Liver (tissue), 9 donors: ENCODE results near the gene CACNA1C. TPM values are rescaled to one million over a fixed set of nuclear protein-coding genes. Genes with fewer than 3 reads are reported as not detected.

Experiments used
- DNase-seq: peaks from one replicate; pipeline ENCODE4 v3.0.0-alpha.2; 2017; ENCODE audit warnings: low spot score
- H3K27ac ChIP-seq, 2 donors: one replicate each; pipeline ENCODE4 v1.7.0; 2013; ENCODE audit warnings: inconsistent platforms in 2 of 2, low read length in 2 of 2, control low read depth in 1 of 2, low read depth in 1 of 2, mild to moderate bottlenecking in 1 of 2
- H3K27me3 ChIP-seq, 4 donors: one replicate each; pipeline versions ENCODE4 v1.6.1 to v1.7.0; 2013; ENCODE audit warnings: low read length in 3 of 4, inconsistent platforms in 1 of 4, mild to moderate bottlenecking in 1 of 4, moderate library complexity in 1 of 4; ENCODE audit not compliant: control insufficient read depth in 4 of 4, insufficient read depth in 4 of 4
- H3K36me3 ChIP-seq, 4 donors: one replicate each; pipeline versions ENCODE4 v1.6.1 to v1.7.0; 2013; ENCODE audit warnings: low read length in 3 of 4, mild to moderate bottlenecking in 3 of 4, low read depth in 1 of 4, moderate library complexity in 1 of 4; ENCODE audit not compliant: control insufficient read depth in 4 of 4, insufficient read depth in 3 of 4
- H3K4me1 ChIP-seq, 4 donors: one replicate each; pipeline versions ENCODE4 v1.6.1 to v1.7.0; 2013; ENCODE audit warnings: low read length in 3 of 4, mild to moderate bottlenecking in 3 of 4, moderate library complexity in 1 of 4; ENCODE audit not compliant: control insufficient read depth in 4 of 4, insufficient read depth in 4 of 4
- H3K4me3 ChIP-seq, 3 donors: one replicate each; pipeline versions ENCODE4 v1.6.1 to v1.7.0; 2013; ENCODE audit warnings: low read length in 3 of 3, control low read depth in 1 of 3, low read depth in 1 of 3, mild to moderate bottlenecking in 1 of 3
- H3K9ac ChIP-seq, 2 donors: one replicate each; pipeline ENCODE4 v1.7.0; 2013; ENCODE audit warnings: low read length in 2 of 2, mild to moderate bottlenecking in 2 of 2, moderate library complexity in 2 of 2, control low read depth in 1 of 2, low read depth in 1 of 2
- H3K9me3 ChIP-seq, 4 donors: one replicate each; pipeline versions ENCODE4 v1.6.1 to v1.7.0; 2013; ENCODE audit warnings: low read length in 3 of 4; ENCODE audit not compliant: control insufficient read depth in 4 of 4
- CTCF ChIP-seq: fragments of 150-350 bp; IDR thresholded peaks from 2 replicates; pipeline ENCODE4 v1.5.1; 2017; ENCODE audit warnings: improper control_type of control experiment, low read depth, low read length; ENCODE audit not compliant: missing input control
- FOXA1 ChIP-seq: IDR thresholded peaks from 2 replicates; pipeline ENCODE4 v1.6.1; 2016; ENCODE audit warnings: antibody characterized with exemption
- FOXA2 ChIP-seq: IDR thresholded peaks from 2 replicates; pipeline ENCODE4 v1.6.1; 2016; ENCODE audit warnings: antibody characterized with exemption
- GABPA ChIP-seq, 2 donors: IDR thresholded peaks in 1 of 2; conservative IDR thresholded peaks in 1 of 2; 2 replicates each; pipeline ENCODE4 v1.6.1; 2016; ENCODE audit warnings: antibody characterized with exemption in 2 of 2, mild to moderate bottlenecking in 1 of 2, moderate library complexity in 1 of 2
- HNF4G ChIP-seq: IDR thresholded peaks from 2 replicates; pipeline ENCODE4 v1.6.1; 2016; ENCODE audit warnings: antibody characterized with exemption
- JUND ChIP-seq, 2 donors: IDR thresholded peaks; 2 replicates each; pipeline ENCODE4 v1.6.1; 2016; ENCODE audit warnings: antibody characterized with exemption in 2 of 2
- NR2F2 ChIP-seq: IDR thresholded peaks from 2 replicates; pipeline ENCODE4 v1.6.1; 2016; ENCODE audit warnings: antibody characterized with exemption
- RAD21 ChIP-seq, 2 donors: IDR thresholded peaks; 2 replicates each; pipeline ENCODE4 v1.6.1; 2016; ENCODE audit warnings: antibody characterized with exemption in 2 of 2, mild to moderate bottlenecking in 2 of 2
- REST ChIP-seq: IDR thresholded peaks from 2 replicates; pipeline ENCODE4 v1.6.1; 2016; ENCODE audit warnings: antibody characterized with exemption, mild to moderate bottlenecking
- RXRA ChIP-seq, 2 donors: IDR thresholded peaks; 2 replicates each; pipeline ENCODE4 v1.6.1; 2017 to 2018; ENCODE audit warnings: antibody characterized with exemption in 2 of 2, mild to moderate bottlenecking in 1 of 2
- SP1 ChIP-seq: IDR thresholded peaks from 2 replicates; pipeline ENCODE4 v1.6.1; 2018; ENCODE audit warnings: antibody characterized with exemption, mild to moderate bottlenecking
- YY1 ChIP-seq: IDR thresholded peaks from 2 replicates; pipeline ENCODE4 v1.6.1; 2016; ENCODE audit warnings: antibody characterized with exemption, mild to moderate bottlenecking
- WGBS: extraction: QIAGEN DNeasy Blood & Tissue Kit; methylation state at CpG from one replicate; pipeline ENCODE4 v1.1.7; 2013; 5-methylcytosine and 5-hydroxymethylcytosine counted together
- polyA plus RNA-seq, 2 donors: library from polyadenylated mRNA; stranded (reverse) in 1 of 2; unstranded in 1 of 2; fragments of 200-250 nt in 1 of 2; fragments of >200 nt in 1 of 2; fragmentation: Nextera tagmentation in 1 of 2; extraction: Ambion mirVana in 1 of 2; gene quantifications; one replicate each; pipeline versions ENCODE4 v1.2.1 to v1.2.3, GENCODE V29; 2013 to 2015
- total RNA-seq, 2 donors: library from RNA; depleted of rRNA; stranded (reverse); fragments of >200 nt; gene quantifications; one replicate each; pipeline ENCODE4 v1.2.3, GENCODE V29; 2014
- TF ChIP-seq, protein P1 (sequence below): IDR thresholded peaks from 2 replicates; pipeline ENCODE4 v1.6.1; 2016; ENCODE audit warnings: antibody characterized with exemption
- TF ChIP-seq, protein P2 (sequence below): IDR thresholded peaks from 2 replicates; pipeline ENCODE4 v1.6.1; 2016; ENCODE audit warnings: antibody characterized with exemption
- donor health status: healthy.
- donor health status: healthy.
- donor health status: healthy.
- donor health status: healthy.
- donor health status: healthy.

CACNA1C gene
- total and polyA plus RNA-seq, 4 donors = 0.23 to 1.9 (median 0.41) TPM

DNA sequence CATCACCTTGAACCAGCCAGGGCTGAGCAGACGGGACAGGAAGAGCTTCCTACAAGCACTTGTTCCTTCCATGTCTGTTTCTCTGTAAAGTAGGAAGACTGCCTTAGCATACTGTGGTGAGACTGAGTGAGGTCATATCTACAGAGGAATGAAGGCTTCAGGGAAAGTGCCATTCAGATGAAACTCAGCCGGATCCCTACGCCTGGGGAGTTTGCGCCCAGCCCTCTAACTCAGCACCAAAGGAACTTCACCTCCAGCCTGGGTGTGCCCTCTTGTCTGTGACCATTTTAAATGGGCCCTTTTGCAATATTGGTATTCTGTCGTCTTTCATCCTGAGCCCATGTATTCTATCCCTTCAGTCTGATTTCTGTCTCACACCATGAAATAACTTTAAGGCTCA is 566.3 kb downstream of the CACNA1C start:
- DNase-seq = no peak
- Histone ChIP-seq H3K4me1 (no peaks in the 10 kb centered on the region), H3K9ac (no peak overlapping the region), H3K27me3 (peaks cover 0 to 1% (median 0%) of the 10 kb centered on the region in 4 donors), H3K27ac (no peak overlapping the region), H3K9me3 (no peaks in the 10 kb centered on the region), H3K36me3 (no peaks in the 10 kb centered on the region), H3K4me3 (no peak overlapping the region)
- TF ChIP-seq SP1 (no peak), JUND (IDR thresholded peaks at IDR 0.05) (no peak), REST (no peak), NR2F2 (no peak), GABPA (IDR thresholded peaks at IDR 0.05 in 1 of 2, conservative IDR thresholded peaks at IDR 0.05 in 1 of 2) (no peak), HNF4G (no peak), FOXA2 (no peak)
- TF ChIP-seq, protein P1, sequence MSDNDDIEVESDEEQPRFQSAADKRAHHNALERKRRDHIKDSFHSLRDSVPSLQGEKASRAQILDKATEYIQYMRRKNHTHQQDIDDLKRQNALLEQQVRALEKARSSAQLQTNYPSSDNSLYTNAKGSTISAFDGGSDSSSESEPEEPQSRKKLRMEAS = no peak
- WGBS = 89% methylated on average over 5 of the region's 5 CpGs

DNA sequence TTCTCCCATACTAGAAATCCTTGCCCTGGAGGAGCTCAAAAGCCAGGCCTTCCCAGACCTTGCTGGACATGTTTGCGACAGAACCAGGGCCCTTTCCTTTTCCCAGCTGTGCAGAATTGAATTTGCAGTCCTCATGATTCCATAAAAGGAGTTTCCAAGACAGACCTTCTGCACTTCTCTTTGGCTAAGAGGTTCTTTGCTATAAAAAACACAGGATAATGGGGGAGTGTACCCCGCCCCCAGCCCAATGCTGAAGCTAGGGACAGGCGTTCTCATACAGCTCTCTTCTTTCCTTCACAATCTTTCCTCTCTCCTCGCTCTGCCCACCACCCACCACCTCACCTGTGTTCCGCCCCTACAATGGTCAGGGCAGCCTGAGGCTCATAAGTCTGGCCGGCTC is 569.7 kb downstream of the CACNA1C start:
- Histone ChIP-seq H3K4me3 (no peak overlapping the region), H3K36me3 (no peaks in the 10 kb centered on the region), H3K4me1 (no peaks in the 10 kb centered on the region), H3K27ac (no peak overlapping the region), H3K9ac (no peak overlapping the region), H3K9me3 (no peaks in the 10 kb centered on the region), H3K27me3 (peaks cover 0 to 3% (median 0%) of the 10 kb centered on the region in 4 donors)
- no peak for DNase-seq
- 81% methylated on average over 6 of the region's 6 CpGs for WGBS
- no peak for TF ChIP-seq CTCF
- no peak for TF ChIP-seq YY1
- no peak for TF ChIP-seq FOXA1
- no peak for TF ChIP-seq RAD21 (IDR thresholded peaks at IDR 0.05)
- TF ChIP-seq, protein P2, sequence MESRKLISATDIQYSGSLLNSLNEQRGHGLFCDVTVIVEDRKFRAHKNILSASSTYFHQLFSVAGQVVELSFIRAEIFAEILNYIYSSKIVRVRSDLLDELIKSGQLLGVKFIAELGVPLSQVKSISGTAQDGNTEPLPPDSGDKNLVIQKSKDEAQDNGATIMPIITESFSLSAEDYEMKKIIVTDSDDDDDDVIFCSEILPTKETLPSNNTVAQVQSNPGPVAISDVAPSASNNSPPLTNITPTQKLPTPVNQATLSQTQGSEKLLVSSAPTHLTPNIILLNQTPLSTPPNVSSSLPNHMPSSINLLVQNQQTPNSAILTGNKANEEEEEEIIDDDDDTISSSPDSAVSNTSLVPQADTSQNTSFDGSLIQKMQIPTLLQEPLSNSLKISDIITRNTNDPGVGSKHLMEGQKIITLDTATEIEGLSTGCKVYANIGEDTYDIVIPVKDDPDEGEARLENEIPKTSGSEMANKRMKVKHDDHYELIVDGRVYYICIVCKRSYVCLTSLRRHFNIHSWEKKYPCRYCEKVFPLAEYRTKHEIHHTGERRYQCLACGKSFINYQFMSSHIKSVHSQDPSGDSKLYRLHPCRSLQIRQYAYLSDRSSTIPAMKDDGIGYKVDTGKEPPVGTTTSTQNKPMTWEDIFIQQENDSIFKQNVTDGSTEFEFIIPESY = no peak
- no peak for TF ChIP-seq RXRA (IDR thresholded peaks at IDR 0.05)
- TF ChIP-seq NR2F2 = no peak
- TF ChIP-seq HNF4G = no peak
- no peak for TF ChIP-seq SP1
